Esophagus mucosa (tissue), 1 donor: ENCODE results near the gene ADNP2. TPM values are rescaled to one million over a fixed set of nuclear protein-coding genes. Genes with fewer than 3 reads are reported as not detected.

Source experiments
- ATAC-seq: fragments of 200-7000 bp; cut with Tn5 transposase; one replicate; pipeline ENCODE4 v1.9.1; 2020
- total RNA-seq: library from RNA; stranded (reverse); gene quantifications from one replicate; pipeline ENCODE4 v1.2.4, GENCODE V29; 2023
- donor health status: DM: yes; HTN: yes; CAD: no.

The ADNP2 gene
- total RNA-seq, 1 donor from 2014 or later: 13.3 TPM

DNA sequence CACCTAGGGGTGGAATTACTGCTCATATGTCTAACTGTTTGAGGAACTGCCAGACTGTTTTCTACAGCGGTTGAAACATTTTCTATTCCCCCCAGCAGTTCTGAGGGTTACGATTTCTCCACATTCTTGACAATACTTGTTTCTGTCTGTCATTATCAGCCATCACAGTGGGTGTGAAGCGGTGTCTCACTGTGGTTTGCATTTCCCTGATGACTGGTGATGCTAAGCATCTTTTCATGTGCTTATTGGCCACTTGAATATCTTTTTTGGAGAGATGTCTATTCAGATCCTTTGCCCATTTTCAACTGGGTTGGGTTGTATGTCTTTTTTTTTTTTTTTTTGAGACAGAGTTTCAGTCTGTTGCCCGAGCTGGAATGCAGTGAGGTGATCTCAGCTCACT, 63.0 kb downstream of the ADNP2 start:
- no peak for ATAC-seq

DNA sequence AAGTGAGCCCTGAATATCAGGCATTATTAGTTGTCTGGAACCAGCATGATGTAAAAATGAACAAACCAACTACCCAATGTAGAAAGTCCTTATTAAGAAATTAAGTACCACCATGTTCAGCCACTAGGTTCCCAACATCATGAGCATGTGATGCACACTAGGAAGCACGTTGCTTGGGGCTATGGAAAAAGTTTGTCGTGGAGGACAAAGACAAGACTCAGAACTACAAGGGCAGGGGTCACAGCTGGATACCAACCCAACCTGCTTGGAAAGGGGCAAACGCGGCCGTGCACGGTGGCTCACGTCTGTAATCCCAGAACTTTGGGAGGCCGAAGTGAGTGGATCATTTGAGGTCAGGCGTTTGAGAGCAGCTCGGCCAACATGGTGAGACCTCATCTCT, 64.0 kb downstream of the ADNP2 start:
- ATAC-seq: no peak

DNA sequence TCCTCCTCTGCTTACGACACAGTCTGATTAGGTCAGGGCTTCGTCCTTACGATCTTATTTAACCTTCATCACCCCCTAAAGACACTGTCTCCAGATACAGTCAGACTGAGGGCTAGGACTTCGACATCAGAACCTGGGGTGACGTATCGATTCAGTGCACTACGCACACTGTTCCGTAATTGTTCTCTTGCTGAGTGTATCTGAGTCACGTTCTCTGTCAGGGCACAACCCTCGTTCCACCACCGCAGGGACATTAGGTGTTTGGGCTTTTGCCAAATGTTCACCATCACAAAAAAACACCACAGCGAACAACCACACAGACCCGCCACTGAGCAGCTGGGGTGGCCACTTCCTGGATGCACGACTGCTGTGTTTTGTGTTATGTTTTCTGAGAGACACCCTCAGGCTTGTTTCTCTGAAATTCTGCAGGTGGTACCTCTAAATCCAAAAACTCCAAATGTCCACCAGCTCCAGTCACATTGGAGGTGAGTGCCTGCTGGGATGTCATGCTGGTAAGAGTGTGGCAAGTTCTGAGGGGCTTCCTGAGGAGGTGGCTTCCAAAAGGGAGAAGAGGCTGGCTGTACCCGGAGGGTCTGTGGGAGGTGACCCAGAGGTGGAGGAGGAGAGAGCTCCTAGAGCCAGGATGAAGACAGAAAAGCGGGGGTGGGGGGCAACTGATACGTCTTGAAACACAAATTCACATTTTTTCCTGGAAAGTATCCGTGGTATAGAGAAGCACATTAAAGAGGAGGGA, 66.6 kb downstream of the ADNP2 start:
- peak; percentile 52 for ATAC-seq

GRCh38 chr18:80176334-80177073, 67.4 kb downstream of the ADNP2 start:
- no peak for ATAC-seq

GRCh38 chr18:80177128-80177527, 68.1 kb downstream of the ADNP2 start:
- no peak for ATAC-seq

DNA sequence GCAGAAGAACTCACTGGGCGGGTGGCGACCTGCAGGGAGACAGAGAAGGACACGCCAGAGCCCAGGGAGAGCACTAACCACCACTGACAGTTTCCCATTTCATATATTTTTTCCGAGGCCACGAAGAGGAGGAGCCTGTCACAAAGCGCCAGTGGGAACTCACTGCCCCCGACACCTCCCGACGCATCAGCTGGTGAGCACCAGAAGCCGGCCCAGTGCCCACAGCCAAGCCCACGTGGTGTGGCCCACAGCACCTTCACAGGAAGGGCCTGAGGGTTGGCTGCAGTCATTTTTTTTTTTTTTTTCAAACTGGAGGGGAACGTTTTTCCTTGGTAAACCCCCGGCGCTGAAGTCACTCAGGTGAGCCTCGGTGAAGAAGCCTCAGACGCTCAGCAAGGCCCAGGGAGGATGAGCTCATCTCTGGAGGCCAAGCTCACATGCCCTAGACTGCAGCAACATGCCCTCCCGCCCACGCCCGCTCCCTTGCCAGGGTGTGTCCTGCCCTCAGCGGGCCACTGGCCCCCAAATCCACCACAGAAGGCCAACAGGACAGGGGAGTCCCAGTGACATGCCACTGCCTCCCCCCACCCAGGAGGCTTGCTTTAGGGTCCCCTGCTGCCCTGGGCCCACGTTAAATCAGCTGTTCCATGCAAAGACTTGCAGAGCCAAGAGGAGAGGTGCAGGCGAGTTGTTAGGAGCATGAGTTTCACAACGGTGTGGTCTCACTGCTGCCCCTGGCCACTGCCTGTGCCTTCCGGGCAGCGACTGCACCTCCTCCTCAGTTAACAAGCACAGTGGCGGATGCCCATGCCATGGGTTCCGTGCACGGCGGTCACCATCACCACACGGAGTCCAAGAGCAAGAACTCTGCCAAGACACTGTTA, 70.1 kb downstream of the ADNP2 start:
- ATAC-seq: peak; percentile 86

GRCh38 chr18:80179857-80180558, 70.9 kb downstream of the ADNP2 start:
- ATAC-seq: peak; percentile 88

- ATAC-seq: no peak
These were observed 71.9 kb downstream of the ADNP2 start for GRCh38 chr18:80180778-80181564.

GRCh38 chr18:80181642-80182461, 72.8 kb downstream of the ADNP2 start:
- no peak for ATAC-seq

GRCh38 chr18:80182855-80183254, 73.8 kb downstream of the ADNP2 start:
- ATAC-seq: no peak

GRCh38 chr18:80183273-80184050, 74.4 kb downstream of the ADNP2 start:
- ATAC-seq: no peak

DNA sequence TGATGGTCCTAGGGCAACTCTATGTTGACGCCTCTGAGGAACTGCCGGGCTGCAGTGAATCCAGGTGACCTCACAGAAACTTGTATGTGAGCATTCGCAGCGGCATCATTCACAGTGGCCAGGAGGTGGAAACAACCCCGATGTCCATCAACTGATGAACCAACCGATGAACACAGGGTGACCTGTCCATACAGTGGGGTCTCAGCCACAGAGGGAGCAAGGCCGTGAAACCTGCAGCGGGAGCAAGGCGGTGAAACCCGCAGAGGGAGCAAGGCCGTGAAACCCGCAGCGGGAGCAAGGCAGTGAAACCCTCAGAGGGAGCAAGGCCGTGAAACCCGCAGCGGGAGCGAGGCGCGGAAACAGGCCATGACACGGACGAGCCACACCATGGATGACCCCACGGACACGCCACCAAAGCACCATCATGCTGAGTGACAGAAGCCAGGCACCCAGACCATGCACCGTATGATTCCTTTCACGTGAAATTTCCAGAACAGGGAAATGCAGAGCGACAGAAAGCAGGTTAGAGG, 75.2 kb downstream of the ADNP2 start:
- ATAC-seq: no peak

DNA sequence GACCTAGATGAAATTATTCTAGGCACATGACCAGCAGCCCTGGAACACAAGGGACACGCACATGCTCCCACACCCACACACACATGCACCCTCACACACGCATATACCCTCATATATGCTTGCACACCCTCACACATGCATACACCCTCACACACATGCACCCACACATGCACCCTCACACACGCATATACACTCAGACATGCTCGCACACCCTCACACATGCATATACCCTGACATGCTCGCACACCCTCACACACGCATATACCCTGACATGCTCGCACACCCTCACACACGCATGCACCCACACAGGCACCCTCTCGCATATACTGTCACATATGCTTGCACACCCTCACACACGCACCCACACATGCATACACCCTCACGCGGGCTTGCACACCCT, 76.5 kb downstream of the ADNP2 start:
- no peak for ATAC-seq

DNA sequence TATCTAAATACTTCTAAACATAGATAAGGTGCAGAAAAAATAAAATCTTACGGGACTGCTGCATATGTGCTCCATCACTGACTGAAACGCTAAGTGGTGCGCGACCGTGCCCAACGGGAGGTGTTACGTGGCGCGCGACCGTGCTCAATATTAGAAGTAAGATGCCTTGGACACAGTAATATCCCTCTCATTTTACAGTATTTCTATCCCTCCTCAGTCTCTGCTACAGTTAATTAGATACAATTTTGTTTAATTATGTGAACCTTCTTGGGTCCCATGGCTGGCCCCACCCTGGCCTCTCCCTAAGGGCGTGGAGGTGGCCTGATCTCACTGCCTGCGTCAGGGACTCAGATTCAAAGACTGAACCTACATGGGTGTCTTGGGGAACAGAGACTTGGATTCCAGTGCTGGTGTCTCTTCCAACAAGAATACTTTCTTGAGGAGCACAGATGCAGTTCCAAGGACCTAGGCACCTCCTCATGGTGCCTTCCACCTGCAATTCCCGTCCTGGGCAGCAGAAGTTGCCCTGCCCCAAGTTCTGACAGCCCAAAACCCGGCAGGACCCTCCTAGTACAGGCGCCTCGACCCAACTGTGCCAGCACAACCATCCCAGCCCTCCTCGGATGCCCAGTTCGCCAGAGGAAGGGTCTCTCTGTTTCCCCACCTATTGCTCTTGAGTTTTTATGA, 79.0 kb downstream of the ADNP2 start:
- peak; percentile 72 for ATAC-seq

DNA sequence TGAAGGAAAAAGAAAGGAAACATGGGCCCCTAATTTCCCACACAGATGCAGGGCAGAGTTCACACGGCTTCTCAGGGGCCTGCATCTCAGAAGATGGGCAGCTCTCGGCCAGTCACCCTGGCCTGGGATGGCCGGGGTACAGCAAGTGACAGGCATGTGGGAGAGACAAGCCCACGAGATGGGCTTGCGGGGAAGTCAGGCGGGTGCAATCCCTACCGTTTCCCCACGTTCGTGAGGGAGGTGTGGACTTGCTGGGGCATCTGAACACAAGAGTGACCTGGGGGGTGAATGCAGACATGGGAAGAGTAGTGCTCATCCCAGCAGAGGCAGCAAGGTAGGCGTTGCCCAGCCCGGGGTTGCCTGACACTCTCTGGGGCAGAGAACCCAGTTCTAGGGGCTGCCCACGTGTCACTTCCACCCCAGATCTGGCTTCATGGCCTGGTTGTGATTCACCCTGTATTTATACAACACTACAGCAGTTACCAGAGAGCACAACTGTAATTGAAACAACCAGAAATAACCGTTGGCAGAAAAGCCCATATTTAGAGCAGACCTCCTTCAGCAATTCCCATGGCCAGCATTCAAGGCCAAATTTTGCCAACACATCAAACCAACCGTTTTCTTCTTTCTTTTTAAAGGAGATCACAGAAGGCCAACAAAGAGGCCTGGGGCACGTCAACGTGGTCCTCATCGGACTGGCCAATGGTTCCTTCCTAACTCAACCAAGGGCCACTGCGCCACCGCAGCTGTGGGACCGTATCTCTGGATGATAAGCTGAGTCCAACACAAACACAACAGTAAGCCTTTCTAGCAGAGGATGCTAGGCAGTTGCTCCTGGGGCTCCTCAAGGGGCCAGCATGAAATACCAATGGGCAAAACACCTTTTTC, 79.8 kb downstream of the ADNP2 start:
- no peak for ATAC-seq

DNA sequence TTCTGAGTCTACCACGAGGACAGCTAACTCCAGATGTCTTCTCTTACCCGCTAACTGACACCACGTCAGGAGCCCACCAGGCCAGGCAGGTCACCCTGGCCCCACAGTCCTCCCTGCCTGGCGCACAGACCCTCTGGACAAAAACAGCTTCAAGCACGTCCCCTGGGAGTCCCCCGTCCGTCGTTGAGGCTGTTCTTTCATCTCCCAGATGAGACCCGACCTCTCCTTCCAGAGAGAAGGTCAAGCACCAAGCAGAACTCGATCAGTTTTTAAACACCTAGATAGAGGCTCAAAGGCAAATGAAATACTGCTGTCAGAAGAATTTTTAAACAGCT, 80.4 kb downstream of the ADNP2 start:
- no peak for ATAC-seq
